HG03354 (cell line): ENCODE results near the gene ITK.

Experiments
- ATAC-seq: cut with Tn5 transposase; IDR thresholded peaks from one replicate; pipeline ENCODE4 v1.9.1; 2021; ENCODE audit warnings: mild to moderate bottlenecking; ENCODE audit not compliant: unreplicated experiment, poor library complexity, severe bottlenecking

The ITK gene

DNA sequence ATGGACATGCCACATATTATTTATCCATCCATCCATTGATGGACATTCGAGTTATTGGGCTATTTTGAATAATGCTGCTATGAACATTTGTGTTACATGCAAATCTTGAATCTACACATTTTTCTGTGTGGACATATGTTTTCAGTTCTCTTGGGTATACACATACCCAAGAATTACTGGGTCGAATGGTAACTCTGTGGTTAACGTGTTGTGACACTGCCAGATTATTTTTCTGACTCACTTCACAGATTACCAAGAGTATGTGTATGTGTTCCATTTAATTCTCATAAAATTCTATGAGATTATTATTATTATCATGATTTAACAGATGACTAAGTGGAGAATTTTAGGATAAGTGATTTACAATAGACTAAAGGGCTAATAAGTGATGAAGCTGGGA lies 112.0 kb downstream of the ITK start:
- no peak for ATAC-seq

DNA sequence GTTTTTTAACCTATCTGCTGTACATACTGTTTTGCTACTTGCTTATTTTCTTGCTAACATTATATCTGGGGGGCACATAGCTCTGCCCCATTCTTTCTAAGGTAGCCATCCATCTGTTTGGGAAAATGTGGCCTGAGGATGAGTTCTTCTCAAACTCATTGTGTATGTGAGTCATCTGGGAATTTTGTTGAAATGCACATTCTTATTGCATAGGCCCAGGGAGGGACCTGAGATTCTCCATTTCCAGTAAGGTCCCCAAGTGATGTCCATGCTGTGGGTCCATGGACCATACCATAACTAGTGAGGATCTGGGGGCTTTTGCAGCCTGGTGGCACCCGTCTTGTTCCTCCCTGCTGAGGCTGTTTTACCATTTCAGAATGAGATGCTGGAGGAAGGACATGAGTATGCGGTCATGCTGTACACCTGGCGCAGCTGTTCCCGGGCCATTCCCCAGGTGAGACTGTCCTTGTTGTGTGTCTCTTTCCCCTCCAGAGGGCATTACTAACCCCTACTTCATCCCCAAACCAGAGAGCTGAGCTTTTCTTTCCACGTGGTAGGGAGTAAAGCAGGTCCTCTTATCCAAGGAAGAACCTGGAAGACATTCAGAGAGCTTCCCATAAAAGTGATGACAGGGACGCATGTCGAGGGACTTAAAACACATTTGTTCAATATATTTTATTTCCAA lies 113.9 kb downstream of the ITK start:
- ATAC-seq: no peak

DNA sequence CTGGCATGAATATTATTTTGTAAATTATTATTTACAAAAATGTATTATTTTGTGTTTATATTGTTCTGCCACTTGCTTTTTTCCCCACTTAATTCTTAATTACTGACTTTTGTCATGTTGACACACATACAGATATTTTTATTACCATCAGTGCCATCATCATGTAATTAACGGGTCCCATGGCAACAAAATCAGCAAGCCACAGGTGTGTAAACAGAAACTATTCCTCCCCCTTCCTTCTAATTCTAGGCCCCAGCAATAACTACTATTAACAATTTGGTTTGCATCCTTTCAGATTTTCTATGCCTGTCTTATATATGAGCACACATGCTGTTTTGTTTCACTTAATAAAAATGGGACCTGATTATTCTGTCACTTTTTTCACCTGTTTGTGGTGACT lies 114.6 kb downstream of the ITK start:
- ATAC-seq: no peak

DNA sequence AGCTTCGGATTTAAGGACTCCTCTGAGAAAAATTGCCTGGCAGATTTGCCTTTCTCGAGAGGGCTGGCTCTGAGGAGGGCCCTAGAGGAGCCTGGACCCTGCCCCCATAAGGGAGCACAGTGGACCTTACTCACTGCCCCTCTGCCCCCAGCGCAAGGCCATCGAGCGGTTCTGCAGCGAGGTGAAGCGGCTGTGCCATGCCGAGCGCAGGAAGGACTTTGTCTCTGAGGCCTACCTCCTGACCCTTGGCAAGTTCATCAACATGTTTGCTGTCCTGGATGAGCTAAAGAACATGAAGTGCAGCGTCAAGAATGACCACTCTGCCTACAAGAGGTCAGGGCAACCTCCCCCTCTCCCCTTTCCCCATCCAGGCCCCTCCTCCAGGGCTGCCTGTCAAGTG lies 119.9 kb downstream of the ITK start:
- no peak for ATAC-seq

DNA sequence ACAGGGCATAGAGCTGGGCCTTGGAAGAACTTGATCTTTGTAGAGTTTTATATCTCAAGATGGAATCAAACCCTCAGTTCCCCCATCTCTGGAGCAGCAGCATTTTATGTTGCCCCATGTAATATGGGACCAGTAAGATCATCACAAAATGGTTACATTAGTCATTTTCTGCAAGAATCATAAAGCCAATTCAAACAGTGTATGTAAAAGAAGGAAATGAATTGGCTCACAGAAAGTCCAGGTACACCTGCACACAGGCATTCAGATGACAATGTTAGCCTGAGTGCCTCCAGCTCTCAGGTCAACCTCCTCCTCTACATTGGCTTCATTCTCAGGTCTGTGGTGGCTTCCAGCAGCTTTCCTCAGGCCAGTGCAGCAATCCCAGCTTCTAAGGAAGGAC lies 120.4 kb downstream of the ITK start:
- ATAC-seq: no peak

DNA sequence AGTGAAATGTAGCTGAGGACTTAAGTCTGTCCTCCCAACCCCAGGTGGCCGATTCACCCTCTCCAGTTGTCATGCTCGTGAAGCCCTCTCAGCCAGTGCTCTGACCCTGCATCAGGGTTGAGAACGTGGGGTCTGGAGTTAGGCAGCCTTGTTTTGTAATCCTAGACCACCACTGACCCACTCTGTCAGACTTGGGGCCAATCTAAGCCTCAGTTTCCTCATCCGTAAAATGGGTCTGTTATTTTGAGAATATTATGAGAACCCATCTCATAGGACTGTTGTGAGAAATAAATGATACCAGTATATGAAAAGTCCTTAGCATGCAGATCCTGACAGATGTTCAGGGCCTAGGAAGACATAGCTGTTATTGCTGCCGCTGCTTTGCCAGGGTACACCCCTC lies 122.4 kb downstream of the ITK start:
- ATAC-seq: no peak

DNA sequence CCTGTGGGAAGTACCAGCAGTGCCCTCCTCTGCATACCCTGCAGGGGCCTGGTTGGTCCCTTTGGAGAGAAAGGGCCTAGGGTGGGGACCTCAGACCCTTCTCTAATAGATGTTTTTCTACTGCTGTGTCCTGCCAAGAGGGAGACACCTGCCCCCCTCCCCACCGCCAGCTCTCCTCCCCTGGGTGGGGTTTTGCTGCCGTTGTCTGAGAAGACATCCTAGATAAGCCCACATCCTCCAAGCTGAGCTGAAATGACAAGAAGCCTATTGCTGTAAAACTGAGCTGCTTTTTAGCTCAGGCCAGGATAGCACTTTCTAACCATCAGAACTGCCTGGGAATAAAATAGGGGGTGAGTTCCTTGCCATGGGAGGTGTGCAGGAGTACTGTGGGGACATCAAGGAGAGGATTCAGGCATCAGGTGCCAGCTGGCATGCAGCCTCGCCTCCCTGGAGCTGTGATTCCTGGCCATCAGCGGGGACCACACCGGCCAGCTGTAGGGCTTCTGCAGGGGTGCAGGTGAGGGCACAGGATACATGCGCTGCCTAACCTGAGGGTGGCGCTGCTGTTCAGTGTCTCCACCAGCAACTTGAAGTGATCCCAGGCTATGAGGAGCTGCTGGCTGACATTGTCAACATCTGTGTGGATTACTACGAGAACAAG lies 123.2 kb downstream of the ITK start:
- ATAC-seq: no peak
